Activated CD4-positive, alpha-beta T cell treated with anti-CD3 and anti-CD28 coated beads for 4 hours (primary cell): ENCODE measurements around the gene PSG11.
"Not testable (repeated sequence)": the region's sequence is repeated elsewhere in the genome, so short reads cannot be mapped to it uniquely, and the experiment has no call there.

Experiments used
- DNase-seq, 2 donors: peaks; one replicate each; pipeline ENCODE4 v3.0.0-alpha.2; 2020

The PSG11 gene

GRCh38 chr19:42988206-42988605 lies 38.1 kb downstream of the PSG11 start:
- DNase-seq = not testable (repeated sequence)

DNA sequence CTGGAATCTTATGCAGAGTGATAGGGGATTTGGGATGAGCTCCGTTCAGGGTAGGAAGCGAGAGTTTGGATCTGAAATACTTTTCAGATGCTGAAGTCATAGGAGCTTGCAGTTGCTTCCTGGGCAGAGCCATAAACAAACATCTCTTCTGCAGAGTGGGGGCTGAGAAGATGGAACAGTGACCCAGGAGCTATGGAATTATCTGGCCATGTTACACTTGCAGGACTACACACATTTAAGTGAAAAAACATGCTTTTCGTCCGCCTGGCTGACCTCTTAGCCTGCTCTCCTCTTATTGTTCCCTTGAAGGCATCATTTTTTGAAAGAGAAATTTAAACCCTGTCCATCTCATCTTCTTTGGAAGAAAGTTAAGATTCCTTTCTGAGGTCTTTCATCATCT lies 40.7 kb downstream of the PSG11 start:
- DNase-seq = no peak

- DNase-seq = not testable (repeated sequence)
Measured at GRCh38 chr19:42982111-42982510, 44.2 kb downstream of the PSG11 start.

- DNase-seq = not testable (repeated sequence)
Measured at GRCh38 chr19:42971451-42971850, 54.8 kb downstream of the PSG11 start.

DNA sequence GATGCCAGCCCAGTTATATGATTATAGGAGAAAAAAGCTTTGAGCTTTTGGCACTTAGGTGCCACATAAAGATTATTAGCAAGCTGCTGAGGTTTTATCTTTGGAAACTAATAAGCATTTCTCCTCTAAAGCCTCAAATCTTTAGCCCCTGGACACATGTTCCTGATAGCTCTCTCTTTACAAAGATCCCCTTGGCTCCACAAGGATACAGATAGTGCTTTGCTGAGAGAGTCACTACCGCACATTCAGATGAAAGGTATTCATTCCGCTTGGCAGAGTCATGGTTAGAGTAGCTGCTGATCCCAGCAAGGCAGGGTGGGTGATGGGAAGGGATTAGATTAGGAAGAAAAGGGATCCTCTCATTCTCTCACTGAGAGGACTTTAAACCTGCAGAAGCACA lies 61.1 kb downstream of the PSG11 start:
- no peak for DNase-seq

- DNase-seq = no peak
Measured at GRCh38 chr19:42961119-42961518, 65.2 kb downstream of the PSG11 start.
